HepG2 (cell line): ENCODE measurements around the gene ADCY6. TPM values are rescaled to one million over a fixed set of nuclear protein-coding genes. Genes with fewer than 3 reads are reported as not detected.

Experiments
- ATM ChIP-seq: fragments of 450-650 bp; IDR thresholded peaks from 2 replicates; pipeline ENCODE4 v1.7.1; 2017; ENCODE audit warnings: mild to moderate bottlenecking, borderline replicate concordance
- CERS6 ChIP-seq: sonication (generic); formaldehyde crosslinking; IDR thresholded peaks from 2 replicates; pipeline ENCODE4 v1.5.0; 2020; ENCODE audit warnings: missing genetic modification reagents
- DDIT3 ChIP-seq: sonication (generic); formaldehyde crosslinking; IDR thresholded peaks from 2 replicates; pipeline ENCODE4 v1.4.0; 2020; ENCODE audit warnings: mild to moderate bottlenecking, missing genetic modification reagents
- FOSL2 ChIP-seq: sonication (generic); formaldehyde crosslinking; IDR thresholded peaks from 2 replicates; pipeline ENCODE4 v1.4.0; 2020; ENCODE audit warnings: missing genetic modification reagents
- JUNB ChIP-seq: sonication (generic); formaldehyde crosslinking; IDR thresholded peaks from 2 replicates; pipeline ENCODE4 v1.8.0; 2022; ENCODE audit warnings: missing genetic modification reagents, mild to moderate bottlenecking, borderline replicate concordance
- KDM1A ChIP-seq: IDR thresholded peaks from 2 replicates; pipeline ENCODE4 v1.6.1; 2016; ENCODE audit warnings: missing compliant biosample characterization
- NFIB ChIP-seq: sonication (generic); formaldehyde crosslinking; IDR thresholded peaks from 2 replicates; pipeline ENCODE4 v1.9.0; 2021; ENCODE audit warnings: missing genetic modification reagents, mild to moderate bottlenecking, borderline replicate concordance
- RFX1 ChIP-seq: fragments of 450-650 bp; IDR thresholded peaks from 2 replicates; pipeline ENCODE4 v1.6.1; 2017
- SNAPC4 ChIP-seq: sonication (generic); formaldehyde crosslinking; IDR thresholded peaks from 2 replicates; pipeline ENCODE4 v1.4.0; 2020; ENCODE audit warnings: mild to moderate bottlenecking, missing genetic modification reagents
- ZNF451 ChIP-seq: sonication (generic); formaldehyde crosslinking; IDR thresholded peaks from 2 replicates; pipeline ENCODE4 v1.5.0; 2020; ENCODE audit warnings: mild to moderate bottlenecking, missing genetic modification reagents
- ZNF781 ChIP-seq: sonication (generic); formaldehyde crosslinking; IDR thresholded peaks from 2 replicates; pipeline ENCODE4 v1.5.1; 2020; ENCODE audit warnings: borderline replicate concordance, mild to moderate bottlenecking, missing genetic modification reagents; ENCODE audit errors: not compliant biosample characterization
- polyA plus RNA-seq, 8 experiments: library from polyadenylated mRNA; depleted of rRNA in 3 of 8; stranded (reverse) in 7 of 8; unstranded in 1 of 8; fragments of >200 nt; fragmentation: Illumina TruSeq in 4 of 8; extraction: Trizol in 4 of 8; gene quantifications; 2 replicates each; pipeline versions ENCODE4 v1.2.1 to v1.2.3, GENCODE V29; 2011 to 2016; ENCODE audit warnings: low read depth in 4 of 8, missing spikeins in 1 of 8, mixed read lengths in 1 of 8; ENCODE audit not compliant: insufficient read depth in 1 of 8
- total RNA-seq, 5 experiments: library from RNA; depleted of rRNA; stranded (reverse); fragments of >200 nt; fragmentation: Illumina TruSeq; extraction: Trizol; gene quantifications; 2 replicates each; pipeline ENCODE4 v1.2.3, GENCODE V29; 2016; ENCODE audit warnings: low read depth in 1 of 5

Gene ADCY6
- total and polyA plus RNA-seq, 2 of the 13 experiments (the other 11 are each of a cell fraction or from before 2014, with no cell fraction given), result 10.6 to 11.8 TPM

- no peak for TF ChIP-seq CERS6 (CRISPR knock-in tag)
- no peak for TF ChIP-seq JUNB (CRISPR knock-in tag)
- TF ChIP-seq DDIT3, result no peak
- no peak for TF ChIP-seq ZNF781 (CRISPR knock-in tag)
- TF ChIP-seq FOSL2 (CRISPR knock-in tag), result no peak
- TF ChIP-seq RFX1, result no peak
- no peak for TF ChIP-seq ZNF451 (CRISPR knock-in tag)
- TF ChIP-seq NFIB (CRISPR knock-in tag), result no peak
- no peak for TF ChIP-seq SNAPC4
- no peak for TF ChIP-seq KDM1A
- no peak for TF ChIP-seq ATM
Observed at GRCh38 chr12:48827026-48827425, 38.1 kb upstream of the ADCY6 start (continued).
